Mucosa of rectum (tissue), 2 donors: ENCODE results near the gene ATXN7L3B.

Source experiments
- H3K27ac ChIP-seq, 2 donors: one replicate each; pipeline ENCODE4 v1.7.0; 2013; ENCODE audit warnings: inconsistent platforms in 2 of 2, low read depth in 2 of 2, low read length in 2 of 2
- H3K27me3 ChIP-seq, 2 donors: one replicate each; pipeline ENCODE4 v1.7.0; 2013; ENCODE audit warnings: low read length in 2 of 2; ENCODE audit not compliant: control insufficient read depth in 2 of 2, insufficient read depth in 2 of 2
- H3K36me3 ChIP-seq, 2 donors: one replicate each; pipeline ENCODE4 v1.7.0; 2013; ENCODE audit warnings: low read length in 2 of 2; ENCODE audit not compliant: control insufficient read depth in 2 of 2, insufficient read depth in 2 of 2
- H3K4me1 ChIP-seq, 2 donors: one replicate each; pipeline ENCODE4 v1.7.0; 2013; ENCODE audit warnings: low read length in 2 of 2, mild to moderate bottlenecking in 1 of 2; ENCODE audit not compliant: control insufficient read depth in 2 of 2, insufficient read depth in 2 of 2
- H3K4me3 ChIP-seq, 2 donors: one replicate each; pipeline ENCODE4 v1.7.0; 2013; ENCODE audit warnings: low read length in 2 of 2
- H3K9ac ChIP-seq, 2 donors: one replicate each; pipeline ENCODE4 v1.7.0; 2013; ENCODE audit warnings: low read length in 2 of 2, low read depth in 1 of 2, mild to moderate bottlenecking in 1 of 2
- H3K9me3 ChIP-seq, 2 donors: one replicate each; pipeline ENCODE4 v1.7.0; 2013; ENCODE audit warnings: low read length in 2 of 2; ENCODE audit not compliant: control insufficient read depth in 2 of 2
- donor health status: healthy.
- donor health status: Normal muscosa, but diverticular disease.

ATXN7L3B gene

GRCh38 chr12:74547249-74547648 lies 9.6 kb downstream of the ATXN7L3B start:
- no peak overlapping the region for H3K4me3 ChIP-seq
- H3K4me1 ChIP-seq, result no peaks in the 10 kb centered on the region
- no peaks in the 10 kb centered on the region for H3K9me3 ChIP-seq
- H3K9ac ChIP-seq, result no peak overlapping the region
- no peaks in the 10 kb centered on the region for H3K36me3 ChIP-seq
- no peak overlapping the region for H3K27ac ChIP-seq
- no peaks in the 10 kb centered on the region for H3K27me3 ChIP-seq

- Histone ChIP-seq H3K9ac (no peak overlapping the region), H3K4me3 (no peak overlapping the region), H3K27me3 (no peaks in the 10 kb centered on the region), H3K4me1 (no peaks in the 10 kb centered on the region), H3K36me3 (no peaks in the 10 kb centered on the region), H3K27ac (no peak overlapping the region), H3K9me3 (no peaks in the 10 kb centered on the region)
Observed at GRCh38 chr12:74551291-74551690, 13.7 kb downstream of the ATXN7L3B start.

DNA sequence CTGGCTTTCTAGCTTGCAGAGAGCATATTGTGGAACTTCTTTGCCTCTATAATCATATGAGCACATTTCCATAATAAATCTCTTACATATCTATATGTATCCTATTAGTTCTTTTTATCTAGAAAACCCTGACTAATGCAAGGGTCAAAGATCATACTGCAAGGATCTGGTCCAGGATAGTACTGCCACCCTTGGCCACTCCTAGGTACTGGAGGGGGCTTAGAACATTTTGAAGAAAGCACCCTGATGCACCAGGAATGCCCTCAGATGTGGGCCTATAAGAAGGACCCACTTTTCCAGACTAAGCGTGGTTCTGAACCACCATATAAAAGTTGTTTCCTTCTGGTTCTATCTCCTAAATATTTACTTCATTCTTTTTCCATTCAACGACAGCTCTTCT lies 14.6 kb downstream of the ATXN7L3B start:
- H3K27ac ChIP-seq, result no peak overlapping the region
- H3K4me1 ChIP-seq, result no peaks in the 10 kb centered on the region
- no peak overlapping the region for H3K4me3 ChIP-seq
- no peak overlapping the region for H3K9ac ChIP-seq
- no peaks in the 10 kb centered on the region for H3K9me3 ChIP-seq
- H3K27me3 ChIP-seq, result no peaks in the 10 kb centered on the region
- no peaks in the 10 kb centered on the region for H3K36me3 ChIP-seq

GRCh38 chr12:74559728-74560127 lies 22.1 kb downstream of the ATXN7L3B start:
- Histone ChIP-seq H3K27ac (no peak overlapping the region), H3K9me3 (no peaks in the 10 kb centered on the region), H3K4me1 (no peaks in the 10 kb centered on the region), H3K4me3 (no peak overlapping the region), H3K36me3 (no peaks in the 10 kb centered on the region), H3K9ac (no peak overlapping the region), H3K27me3 (no peaks in the 10 kb centered on the region)

GRCh38 chr12:74563927-74564326 lies 26.3 kb downstream of the ATXN7L3B start:
- Histone ChIP-seq H3K4me3 (no peak overlapping the region), H3K36me3 (no peaks in the 10 kb centered on the region), H3K9ac (no peak overlapping the region), H3K4me1 (no peaks in the 10 kb centered on the region), H3K9me3 (no peaks in the 10 kb centered on the region), H3K27me3 (no peaks in the 10 kb centered on the region), H3K27ac (no peak overlapping the region)

- no peak overlapping the region for H3K4me3 ChIP-seq
- H3K27ac ChIP-seq, result no peak overlapping the region
- no peaks in the 10 kb centered on the region for H3K27me3 ChIP-seq
- H3K9ac ChIP-seq, result no peak overlapping the region
- H3K36me3 ChIP-seq, result no peaks in the 10 kb centered on the region
- no peaks in the 10 kb centered on the region for H3K9me3 ChIP-seq
- no peaks in the 10 kb centered on the region for H3K4me1 ChIP-seq
Observed at GRCh38 chr12:74578486-74578885, 40.9 kb downstream of the ATXN7L3B start.

GRCh38 chr12:74579446-74579845 lies 41.8 kb downstream of the ATXN7L3B start:
- H3K36me3 ChIP-seq, result no peaks in the 10 kb centered on the region
- H3K4me3 ChIP-seq, result no peak overlapping the region
- H3K9me3 ChIP-seq, result no peaks in the 10 kb centered on the region
- H3K27me3 ChIP-seq, result no peaks in the 10 kb centered on the region
- no peak overlapping the region for H3K9ac ChIP-seq
- no peak overlapping the region for H3K27ac ChIP-seq
- H3K4me1 ChIP-seq, result no peaks in the 10 kb centered on the region

GRCh38 chr12:74579981-74580380 lies 42.3 kb downstream of the ATXN7L3B start:
- Histone ChIP-seq H3K27ac (no peak overlapping the region), H3K4me3 (no peak overlapping the region), H3K9me3 (no peaks in the 10 kb centered on the region), H3K36me3 (no peaks in the 10 kb centered on the region), H3K4me1 (no peaks in the 10 kb centered on the region), H3K9ac (no peak overlapping the region), H3K27me3 (no peaks in the 10 kb centered on the region)

GRCh38 chr12:74581439-74581838 lies 43.8 kb downstream of the ATXN7L3B start:
- Histone ChIP-seq H3K36me3 (no peaks in the 10 kb centered on the region), H3K4me3 (no peak overlapping the region), H3K27ac (no peak overlapping the region), H3K9ac (no peak overlapping the region), H3K9me3 (no peaks in the 10 kb centered on the region), H3K4me1 (no peaks in the 10 kb centered on the region), H3K27me3 (no peaks in the 10 kb centered on the region)

DNA sequence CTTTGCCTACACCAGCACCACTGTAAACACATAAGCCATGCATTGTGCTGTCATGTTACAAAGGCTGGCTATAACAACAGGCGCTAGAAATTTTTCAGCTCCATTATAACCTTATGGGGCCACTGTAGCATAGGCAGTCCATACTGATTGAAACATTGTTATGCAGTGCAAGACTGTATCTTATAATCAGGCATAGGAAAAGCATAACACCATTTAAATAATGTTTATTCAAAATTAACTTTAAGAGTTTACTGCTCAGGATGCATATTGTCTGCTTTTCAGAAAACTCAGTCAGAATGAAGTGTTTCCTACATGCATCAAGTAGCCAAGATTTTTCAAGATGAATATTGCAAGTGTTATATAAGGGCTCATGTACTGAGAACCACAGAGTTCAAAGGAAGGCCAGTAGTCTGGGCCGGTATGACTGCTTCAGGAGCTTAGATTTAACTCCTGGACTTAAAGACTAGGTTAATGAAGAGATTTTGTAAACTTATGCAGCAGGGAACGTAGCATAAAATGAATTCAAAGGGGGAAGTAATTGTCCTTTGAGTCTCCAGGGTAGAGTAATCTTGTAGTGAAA lies 46.9 kb downstream of the ATXN7L3B start:
- no peaks in the 10 kb centered on the region for H3K27me3 ChIP-seq
- no peaks in the 10 kb centered on the region for H3K4me1 ChIP-seq
- no peaks in the 10 kb centered on the region for H3K36me3 ChIP-seq
- no peak overlapping the region for H3K4me3 ChIP-seq
- H3K9ac ChIP-seq, result no peak overlapping the region
- no peaks in the 10 kb centered on the region for H3K9me3 ChIP-seq
- H3K27ac ChIP-seq, result no peak overlapping the region

DNA sequence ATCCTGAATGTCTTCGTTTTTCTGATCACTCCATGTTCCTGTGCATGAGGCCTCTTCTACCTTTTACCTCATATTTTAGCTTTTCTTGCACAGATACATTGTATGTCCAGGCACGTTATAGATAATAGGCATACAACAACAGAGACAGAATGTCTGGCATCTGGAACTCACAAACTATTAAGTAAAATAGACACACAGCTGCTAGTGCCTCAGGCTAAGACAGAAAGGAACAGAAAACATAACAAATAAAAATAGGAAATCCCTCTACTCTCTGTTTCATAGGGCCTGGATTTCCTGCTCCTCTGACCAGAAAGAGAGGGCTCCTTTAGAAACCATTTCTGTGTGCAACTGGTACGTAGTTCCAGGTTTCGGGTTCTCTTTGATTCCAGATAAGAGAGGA lies 48.6 kb downstream of the ATXN7L3B start:
- Histone ChIP-seq H3K4me3 (no peak overlapping the region), H3K36me3 (no peaks in the 10 kb centered on the region), H3K4me1 (no peaks in the 10 kb centered on the region), H3K27me3 (no peaks in the 10 kb centered on the region), H3K27ac (no peak overlapping the region), H3K9ac (no peak overlapping the region), H3K9me3 (no peaks in the 10 kb centered on the region)
